A549 (cell line): ENCODE measurements around the gene SND1.

Experiments
- MAZ ChIP-seq: fragments of 150-350 bp; IDR thresholded peaks from 2 replicates; pipeline ENCODE4 v1.6.1; 2014; ENCODE audit warnings: antibody characterized with exemption, low read depth, low read length, borderline replicate concordance
- POLR2A ChIP-seq: IDR thresholded peaks from 2 replicates; pipeline ENCODE4 v1.6.1; 2012; ENCODE audit warnings: mild to moderate bottlenecking, low read length
- POLR2AphosphoS2 ChIP-seq: conservative IDR thresholded peaks from 2 replicates; pipeline ENCODE4 v1.6.1; 2012; ENCODE audit warnings: low read length, improper control_type of control experiment, inconsistent platforms
- RARB ChIP-seq: fragments of 250-450 bp; sonication (Bioruptor Pico); IDR thresholded peaks from 2 replicates; pipeline ENCODE4 v1.8.0; 2021; ENCODE audit warnings: mild to moderate bottlenecking, moderate library complexity

DNA sequence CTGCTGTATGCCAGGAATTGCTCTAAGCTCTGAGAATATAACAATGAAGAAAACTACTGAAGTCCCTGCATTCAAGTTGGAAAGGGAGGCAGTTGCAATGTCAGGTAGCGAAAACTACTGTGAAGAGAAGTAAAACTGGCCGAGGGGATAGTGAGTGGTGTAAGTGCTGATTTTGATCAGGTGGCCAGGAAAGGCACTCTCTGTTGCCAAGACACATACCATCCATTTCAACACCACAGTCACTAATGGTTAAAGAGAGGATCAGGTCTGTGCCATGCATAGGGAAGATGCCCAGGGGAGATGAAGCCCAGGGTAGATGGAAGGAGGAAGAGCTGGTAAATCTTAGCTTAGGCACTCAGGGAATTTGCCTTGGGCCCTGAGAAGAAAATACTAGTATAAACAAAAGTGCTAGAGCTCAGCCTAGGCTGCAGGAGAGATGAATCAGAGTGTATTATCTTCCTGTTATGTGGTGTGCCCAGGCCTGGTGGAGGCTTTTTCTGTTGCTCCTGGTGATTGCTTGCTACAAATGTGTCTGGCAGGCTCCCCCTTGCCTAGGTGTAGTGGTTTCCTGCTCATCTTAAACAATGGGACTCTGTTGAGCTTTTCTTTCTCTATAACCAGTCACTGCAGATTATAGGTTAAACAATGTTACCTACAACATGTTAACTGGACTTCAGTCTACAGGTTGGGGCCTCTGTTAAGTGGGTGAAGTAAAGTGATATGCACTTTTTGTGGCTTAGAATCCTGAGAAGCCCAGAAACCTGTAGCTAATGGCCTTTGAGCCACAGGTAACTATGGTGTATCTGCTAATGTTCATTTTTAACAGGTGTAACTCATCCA lies 253.7 kb downstream of the SND1 start:
- no peak for TF ChIP-seq POLR2A
- no peak for TF ChIP-seq MAZ
- no peak for TF ChIP-seq RARB (CRISPR knock-in tag)
- no peak for TF ChIP-seq POLR2AphosphoS2
